Neuronal stem cell (in vitro differentiated cells): ENCODE data around the gene DDC.
A peak's percentile ranks its signal among the peaks of the same experiment; 100 is the strongest.

Source experiments
- DNase-seq: peaks from one replicate; pipeline ENCODE4 v3.0.0-alpha.2; 2013; ENCODE audit warnings: low spot score
- H2AFZ ChIP-seq: one replicate; pipeline ENCODE4 v1.6.1; 2013; ENCODE audit warnings: mild to moderate bottlenecking, low read length, inconsistent platforms
- H2AK5ac ChIP-seq: 2 replicates; pipeline ENCODE4 v1.6.1; 2013; ENCODE audit warnings: low read depth, mild to moderate bottlenecking, inconsistent platforms, low read length, moderate library complexity, mixed read lengths
- H2BK120ac ChIP-seq: 2 replicates; pipeline ENCODE4 v1.6.1; 2013; ENCODE audit warnings: low read depth, mild to moderate bottlenecking, inconsistent platforms, low read length, moderate library complexity, mixed read lengths
- H2BK12ac ChIP-seq: one replicate; pipeline ENCODE4 v1.6.1; 2013; ENCODE audit warnings: low read length, inconsistent platforms
- H2BK15ac ChIP-seq: 2 replicates; pipeline ENCODE4 v1.6.1; 2013; ENCODE audit warnings: mild to moderate bottlenecking, low read length, inconsistent platforms, mixed read lengths
- H2BK5ac ChIP-seq: one replicate; pipeline ENCODE4 v1.6.1; 2013; ENCODE audit warnings: inconsistent platforms, mild to moderate bottlenecking, low read length, moderate library complexity
- H3K14ac ChIP-seq: one replicate; pipeline ENCODE4 v1.6.1; 2013; ENCODE audit warnings: low read length, inconsistent platforms
- H3K18ac ChIP-seq: 2 replicates; pipeline ENCODE4 v1.6.1; 2013; ENCODE audit warnings: low read length, inconsistent platforms
- H3K23ac ChIP-seq: 2 replicates; pipeline ENCODE4 v1.6.1; 2013; ENCODE audit warnings: low read depth, mild to moderate bottlenecking, mixed read lengths, low read length, inconsistent platforms; ENCODE audit not compliant: poor library complexity
- H3K27ac ChIP-seq: replicated peaks from 3 replicates; pipeline ENCODE4 v1.5.1; 2013; ENCODE audit warnings: low read length, inconsistent platforms
- H3K27me3 ChIP-seq, 3 experiments: 2 replicates each; pipeline ENCODE4 v1.6.1; 2013; ENCODE audit warnings: low read length in 3 of 3, mild to moderate bottlenecking in 2 of 3, inconsistent platforms in 1 of 3, low read depth in 1 of 3, mixed read lengths in 1 of 3, moderate library complexity in 1 of 3; ENCODE audit not compliant: control insufficient read depth in 3 of 3, insufficient read depth in 3 of 3
- H3K36me3 ChIP-seq, 2 donors: replicated peaks in 1 of 2; 2 replicates each; pipeline ENCODE4 v1.6.1; 2013; ENCODE audit warnings: low read length in 2 of 2; ENCODE audit not compliant: control insufficient read depth in 2 of 2, insufficient read depth in 2 of 2
- H3K4ac ChIP-seq: 2 replicates; pipeline ENCODE4 v1.6.1; 2013; ENCODE audit warnings: inconsistent platforms, mild to moderate bottlenecking, low read length, moderate library complexity
- H3K4me1 ChIP-seq, 2 donors: 1 replicate in 1 of 2; 2 replicates in 1 of 2; pipeline ENCODE4 v1.6.1; 2013; ENCODE audit warnings: low read length in 2 of 2, low read depth in 1 of 2; ENCODE audit not compliant: control insufficient read depth in 2 of 2, insufficient read depth in 1 of 2
- H3K4me2 ChIP-seq: one replicate; pipeline ENCODE4 v1.6.1; 2013; ENCODE audit warnings: mild to moderate bottlenecking, low read length, inconsistent platforms; ENCODE audit not compliant: insufficient read depth, poor library complexity, severe bottlenecking
- H3K4me3 ChIP-seq, 2 donors: 2 replicates each; pipeline ENCODE4 v1.5.1; 2013; ENCODE audit warnings: low read length in 2 of 2, mild to moderate bottlenecking in 2 of 2, inconsistent platforms in 1 of 2, moderate library complexity in 1 of 2
- H3K79me1 ChIP-seq: one replicate; pipeline ENCODE4 v1.6.1; 2013; ENCODE audit warnings: low read depth, mild to moderate bottlenecking, inconsistent platforms, low read length, moderate library complexity
- H3K9ac ChIP-seq: one replicate; pipeline ENCODE4 v1.6.1; 2013; ENCODE audit warnings: mild to moderate bottlenecking, low read depth, low read length, inconsistent platforms; ENCODE audit not compliant: poor library complexity
- H3K9me3 ChIP-seq, 2 donors: replicated peaks in 1 of 2; 2 replicates each; pipeline versions ENCODE3 to v1.6.1; 2013; ENCODE audit warnings: low read length in 2 of 2, mild to moderate bottlenecking in 2 of 2, inconsistent platforms in 1 of 2, low read depth in 1 of 2, mixed read lengths in 1 of 2, moderate library complexity in 1 of 2; ENCODE audit not compliant: control insufficient read depth in 2 of 2, insufficient read depth in 1 of 2
- H4K8ac ChIP-seq: one replicate; pipeline ENCODE4 v1.6.1; 2013; ENCODE audit warnings: low read depth, mild to moderate bottlenecking, inconsistent platforms, low read length, moderate library complexity
- H4K91ac ChIP-seq: one replicate; pipeline ENCODE4 v1.6.1; 2013; ENCODE audit warnings: low read length, low read depth, mild to moderate bottlenecking, inconsistent platforms; ENCODE audit not compliant: poor library complexity
- WGBS, 2 donors: extraction: QIAGEN DNeasy Blood & Tissue Kit; methylation state at CpG; one replicate each; pipeline ENCODE4 v1.1.7; 2013; ENCODE audit warnings: missing lambda C conversion rate in 2 of 2, mixed read lengths in 1 of 2; ENCODE audit not compliant: insufficient read length in 2 of 2, insufficient replicate concordance in 1 of 2; ENCODE audit errors: extremely low coverage in 2 of 2; 5-methylcytosine and 5-hydroxymethylcytosine counted together

The DDC gene

GRCh38 chr7:50595491-50596102, 30.4 kb upstream of the DDC start:
- Histone ChIP-seq H2BK12ac (no peak overlapping the region), H3K18ac (no peak overlapping the region), H3K4me1 (no peaks in the 10 kb centered on the region), H3K14ac (no peak overlapping the region), H4K8ac (no peak overlapping the region), H3K36me3 (peaks cover 21 to 96% of the 10 kb centered on the region in 2 donors), H2AFZ (no peak overlapping the region), H3K4me3 (no peak overlapping the region), H2BK5ac (no peak overlapping the region), H3K4ac (no peak overlapping the region), H3K9ac (no peak overlapping the region), H4K91ac (no peak overlapping the region), H3K27ac (no peak overlapping the region), H3K79me1 (no peaks in the 10 kb centered on the region), H3K23ac (no peak overlapping the region), H3K4me2 (no peak overlapping the region), H3K27me3 (no peaks in the 10 kb centered on the region), H2BK120ac (no peak overlapping the region), H3K9me3 (no peaks in the 10 kb centered on the region), H2BK15ac (no peak overlapping the region), H2AK5ac (no peak overlapping the region)
- WGBS, 2 donors = no CpG with 5 or more reads among the region's 5 CpGs
- peak; percentile 2 for DNase-seq

DNA sequence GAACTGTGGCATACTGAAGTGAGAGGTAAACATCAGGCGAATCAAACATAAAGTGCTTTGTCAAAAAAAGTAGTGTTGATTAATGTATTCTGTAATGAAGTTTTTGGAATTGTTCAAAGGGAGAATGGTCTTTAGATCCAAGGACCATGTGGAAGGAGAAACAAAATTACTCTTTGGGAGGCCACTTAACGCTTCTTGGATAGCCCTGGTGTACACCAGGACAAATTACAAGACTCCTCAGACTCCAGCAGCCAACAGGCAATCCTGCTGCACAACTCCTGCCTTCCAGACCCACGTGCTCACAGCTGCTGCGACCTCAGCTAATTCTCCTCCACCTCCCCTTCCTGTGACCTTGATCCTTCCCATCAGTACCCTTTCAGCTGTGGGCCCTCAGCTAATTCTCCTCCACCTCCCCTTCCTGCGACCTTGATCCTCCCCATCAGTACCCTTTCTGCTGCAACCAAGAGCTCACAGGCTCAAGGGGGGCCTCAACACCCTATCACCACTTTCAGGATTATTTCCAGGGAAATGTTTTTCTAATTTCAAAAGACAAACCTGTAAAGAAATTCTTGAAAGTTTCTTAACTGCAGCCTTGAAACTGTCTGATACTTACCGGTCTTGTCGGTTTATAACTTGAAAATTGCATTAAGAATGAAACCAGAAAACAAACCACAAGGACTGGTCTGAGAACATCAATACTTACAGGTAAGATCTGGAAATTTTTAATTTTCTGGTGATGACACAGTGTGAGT, 29.7 kb upstream of the DDC start:
- Histone ChIP-seq H3K27ac (no peak overlapping the region), H2BK12ac (no peak overlapping the region), H3K4me1 (no peaks in the 10 kb centered on the region), H2AK5ac (no peak overlapping the region), H3K79me1 (no peaks in the 10 kb centered on the region), H3K9me3 (no peaks in the 10 kb centered on the region), H3K9ac (no peak overlapping the region), H2BK15ac (no peak overlapping the region), H2BK120ac (no peak overlapping the region), H3K4me3 (no peak overlapping the region), H3K4me2 (no peak overlapping the region), H2BK5ac (no peak overlapping the region), H4K91ac (no peak overlapping the region), H3K36me3 (peaks cover 21 to 89% of the 10 kb centered on the region in 2 donors), H3K18ac (no peak overlapping the region), H2AFZ (no peak overlapping the region), H3K4ac (no peak overlapping the region), H3K27me3 (no peaks in the 10 kb centered on the region), H3K23ac (no peak overlapping the region), H4K8ac (no peak overlapping the region), H3K14ac (no peak overlapping the region)
- DNase-seq = no peak
- WGBS, 2 donors = no CpG with 5 or more reads among the region's 7 CpGs

DNA sequence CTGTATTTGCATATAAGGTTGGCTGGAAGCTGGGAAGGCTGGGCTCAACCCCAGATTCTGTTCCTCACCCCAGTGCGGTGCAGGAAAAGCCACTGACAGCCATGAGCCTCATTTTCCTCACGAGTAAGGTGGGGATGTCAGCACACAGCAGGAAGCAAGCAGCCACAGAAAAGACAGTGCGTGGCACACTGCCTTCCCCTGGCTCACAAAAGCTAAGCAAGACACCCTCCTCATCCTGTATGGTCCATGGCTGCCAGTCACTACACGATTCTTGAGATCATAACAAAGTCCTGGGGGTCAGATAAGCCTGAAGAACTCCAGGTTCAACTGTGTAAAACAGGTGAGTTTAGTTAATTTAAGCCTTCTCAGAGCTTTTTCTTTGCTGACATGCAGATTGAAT, 28.9 kb upstream of the DDC start:
- Histone ChIP-seq H3K14ac (no peak overlapping the region), H3K79me1 (no peaks in the 10 kb centered on the region), H3K36me3 (peaks cover 19 to 81% of the 10 kb centered on the region in 2 donors), H3K9ac (no peak overlapping the region), H3K18ac (no peak overlapping the region), H3K4me1 (no peaks in the 10 kb centered on the region), H3K4me2 (no peak overlapping the region), H3K23ac (no peak overlapping the region), H2BK12ac (no peak overlapping the region), H3K27me3 (no peaks in the 10 kb centered on the region), H2AFZ (no peak overlapping the region), H3K27ac (no peak overlapping the region), H4K8ac (no peak overlapping the region), H3K4ac (no peak overlapping the region), H2BK15ac (no peak overlapping the region), H2BK120ac (no peak overlapping the region), H2AK5ac (no peak overlapping the region), H4K91ac (no peak overlapping the region), H3K9me3 (no peaks in the 10 kb centered on the region), H2BK5ac (no peak overlapping the region), H3K4me3 (no peak overlapping the region)
- no CpG with 5 or more reads among the region's 4 CpGs for WGBS, 2 donors
- DNase-seq = no peak

DNA sequence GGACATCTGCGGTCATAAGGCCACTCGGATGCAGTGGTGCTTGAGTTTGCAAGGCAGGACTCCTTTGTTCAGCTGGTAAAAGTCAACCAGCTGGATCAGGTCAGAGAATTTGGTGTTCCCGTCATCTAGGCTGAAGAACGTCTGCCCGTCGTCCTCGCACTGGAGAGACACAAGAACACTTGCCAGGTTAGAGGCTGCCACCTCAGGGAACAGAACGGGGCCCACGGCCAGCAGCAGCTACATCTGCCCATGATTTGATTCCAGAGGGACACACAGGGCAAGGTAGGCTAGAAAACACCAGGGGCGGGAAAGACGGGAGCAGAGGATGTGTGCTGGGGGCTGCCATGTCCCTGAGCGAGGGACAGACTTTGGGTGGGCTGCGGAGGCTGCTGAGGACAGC, 27.7 kb upstream of the DDC start:
- no peak for DNase-seq
- no peak overlapping the region for H3K23ac ChIP-seq
- no peak overlapping the region for H2AFZ ChIP-seq
- no peak overlapping the region for H2BK120ac ChIP-seq
- H3K18ac ChIP-seq = peak overlapping the region; percentile 67
- peak overlapping the region; percentile 8 for H2BK12ac ChIP-seq
- H3K9ac ChIP-seq = no peak overlapping the region
- no peak overlapping the region for H4K91ac ChIP-seq
- no peaks in the 10 kb centered on the region for H3K4me1 ChIP-seq
- no peaks in the 10 kb centered on the region for H3K79me1 ChIP-seq
- H2BK15ac ChIP-seq = no peak overlapping the region
- no peaks in the 10 kb centered on the region for H3K27me3 ChIP-seq
- H3K14ac ChIP-seq = no peak overlapping the region
- H2AK5ac ChIP-seq = no peak overlapping the region
- no CpG with 5 or more reads among the region's 13 CpGs for whole genome bisulfite sequencing, 2 donors
- H3K9me3 ChIP-seq = no peaks in the 10 kb centered on the region
- peaks cover 14 to 70% of the 10 kb centered on the region in 2 donors for H3K36me3 ChIP-seq
- H4K8ac ChIP-seq = no peak overlapping the region
- no peak overlapping the region for H3K4me3 ChIP-seq
- no peak overlapping the region for H3K4me2 ChIP-seq
- no peak overlapping the region for H3K27ac ChIP-seq
- H3K4ac ChIP-seq = no peak overlapping the region
- no peak overlapping the region for H2BK5ac ChIP-seq
